ENCODE results near the gene PML. TPM values are rescaled to one million over a fixed set of nuclear protein-coding genes. Genes with fewer than 3 reads are reported as not detected.

The PML gene
- total RNA-seq, 1 donor from 2014 or later: 19.1 TPM

DNA sequence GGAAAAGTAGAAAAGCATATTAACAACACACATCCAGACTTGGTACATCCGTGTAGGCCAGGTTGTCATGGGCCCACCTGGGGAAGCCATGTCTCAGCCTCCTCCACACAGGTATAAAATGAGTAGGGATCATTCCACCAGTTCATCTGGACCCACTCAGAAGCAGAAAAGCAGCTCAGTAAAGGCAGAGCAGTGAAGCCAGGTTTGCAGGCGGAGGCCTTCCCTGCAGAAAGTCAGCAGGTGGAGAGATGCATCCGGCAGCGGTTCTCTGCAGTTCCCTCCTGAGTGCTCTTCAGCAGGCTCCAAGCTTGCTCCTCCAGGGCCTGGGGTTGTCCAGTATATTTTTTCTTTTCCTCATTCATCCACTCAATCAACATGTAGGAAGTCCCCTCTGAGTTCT, 46.1 kb upstream of the PML start:
- H3K27ac ChIP-seq (replicated peaks): no peak overlapping the region
- DNase-seq: no peak
- no peak overlapping the region for H3K4me3 ChIP-seq
- peaks cover 44% of the 10 kb centered on the region for H3K4me1 ChIP-seq
- H3K36me3 ChIP-seq: peaks cover 14% of the 10 kb centered on the region
- no peaks in the 10 kb centered on the region for H3K27me3 ChIP-seq (ENCODE audit: low read depth)
- intact Hi-C loops (cut with micrococcal nuclease): no loop called here
- no peaks in the 10 kb centered on the region for H3K9me3 ChIP-seq (replicated peaks)
- no peak for TF ChIP-seq CTCF (IDR thresholded peaks at IDR 0.05; ENCODE audit: borderline replicate concordance)

DNA sequence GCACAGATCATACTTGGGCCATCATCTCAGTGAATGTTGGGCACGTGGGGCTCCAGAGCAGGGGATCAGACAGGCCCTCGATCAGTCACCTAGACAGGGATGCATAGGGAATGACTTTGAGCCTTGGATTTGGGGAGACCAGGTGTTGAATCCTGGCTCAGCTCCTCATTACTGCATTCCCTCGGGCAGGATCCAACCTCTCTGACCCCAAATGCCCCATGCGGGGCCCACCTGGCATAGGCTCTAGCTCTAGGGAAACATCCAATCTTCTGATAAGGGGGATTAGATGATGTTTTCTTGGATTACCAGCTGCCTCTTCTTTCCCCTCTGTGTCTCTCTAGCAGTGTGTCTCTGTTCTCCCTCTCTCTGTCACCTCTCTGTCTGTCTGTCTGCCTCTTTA, 45.5 kb upstream of the PML start:
- peaks cover 14% of the 10 kb centered on the region for H3K36me3 ChIP-seq
- no peak for TF ChIP-seq CTCF (IDR thresholded peaks at IDR 0.05; ENCODE audit: borderline replicate concordance)
- no peak for DNase-seq
- no peaks in the 10 kb centered on the region for H3K27me3 ChIP-seq (ENCODE audit: low read depth)
- peaks cover 47% of the 10 kb centered on the region for H3K4me1 ChIP-seq
- H3K27ac ChIP-seq (replicated peaks): no peak overlapping the region
- no peak overlapping the region for H3K4me3 ChIP-seq
- H3K9me3 ChIP-seq (replicated peaks): no peaks in the 10 kb centered on the region
- intact Hi-C loops (cut with micrococcal nuclease): no loop called here

- Histone ChIP-seq H3K4me3 (no peak overlapping the region), H3K27ac (replicated peaks) (no peak overlapping the region), H3K36me3 (peaks cover 14% of the 10 kb centered on the region), H3K4me1 (peaks cover 47% of the 10 kb centered on the region), H3K9me3 (replicated peaks) (no peaks in the 10 kb centered on the region), H3K27me3 (ENCODE audit: low read depth) (no peaks in the 10 kb centered on the region)
- intact Hi-C loops (cut with micrococcal nuclease): no loop called here
- TF ChIP-seq CTCF (IDR thresholded peaks at IDR 0.05; ENCODE audit: borderline replicate concordance): no peak
- DNase-seq: no peak
Measured at GRCh38 chr15:73949496-73949895, 45.0 kb upstream of the PML start.

- DNase-seq: no peak
- H3K36me3 ChIP-seq: peaks cover 14% of the 10 kb centered on the region
- H3K4me3 ChIP-seq: no peak overlapping the region
- peaks cover 43% of the 10 kb centered on the region for H3K4me1 ChIP-seq
- no peaks in the 10 kb centered on the region for H3K9me3 ChIP-seq (replicated peaks)
- peak overlapping the region; percentile 95 for H3K27ac ChIP-seq (replicated peaks)
- H3K27me3 ChIP-seq (ENCODE audit: low read depth): no peaks in the 10 kb centered on the region
- intact Hi-C loops (cut with micrococcal nuclease): no loop called here
- TF ChIP-seq CTCF (IDR thresholded peaks at IDR 0.05; ENCODE audit: borderline replicate concordance): no peak
Measured at GRCh38 chr15:73950479-73950830, 44.1 kb upstream of the PML start.

DNA sequence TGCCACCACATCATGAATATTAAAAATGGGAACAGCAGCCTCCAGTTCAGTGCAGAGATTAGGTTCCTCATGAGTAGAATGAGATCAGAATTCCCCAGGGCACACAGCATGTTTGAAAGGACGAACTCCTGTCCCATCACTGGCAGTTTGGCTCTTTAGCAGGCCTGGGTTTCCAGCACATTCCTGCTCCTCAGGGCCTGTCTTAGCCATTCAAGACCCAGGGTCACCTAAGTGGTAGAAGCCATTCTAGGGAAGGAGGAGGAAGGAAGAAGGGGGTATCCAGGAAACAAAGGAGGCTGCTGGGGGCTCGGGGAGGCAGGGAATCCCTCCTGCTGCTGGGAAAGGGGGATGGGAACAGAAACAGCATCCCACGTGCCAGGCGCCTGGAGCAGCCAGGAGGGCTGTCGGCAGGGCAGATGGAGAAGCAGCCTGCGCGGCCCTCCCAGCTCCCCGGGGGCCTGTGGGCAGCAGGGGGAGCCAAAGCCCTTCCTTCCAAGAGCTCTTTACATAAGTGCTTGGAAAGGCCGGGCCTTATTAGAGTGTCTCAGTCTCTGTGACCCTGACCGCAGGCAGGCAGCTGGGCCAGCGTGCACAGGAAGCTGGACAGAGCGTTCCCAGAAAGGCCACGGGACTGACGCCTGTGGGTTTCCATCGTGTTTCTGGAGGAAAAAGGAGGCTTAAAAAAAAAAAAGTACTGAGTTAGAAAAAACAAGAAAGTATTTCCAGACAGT, 43.5 kb upstream of the PML start:
- intact Hi-C loops (cut with micrococcal nuclease): no loop called here
- H3K27ac ChIP-seq (replicated peaks): peak overlapping the region; percentile 95
- peak; percentile 88 for TF ChIP-seq CTCF (IDR thresholded peaks at IDR 0.05; ENCODE audit: borderline replicate concordance)
- peaks cover 47% of the 10 kb centered on the region for H3K4me1 ChIP-seq
- DNase-seq: peak; percentile 93
- peaks cover 14% of the 10 kb centered on the region for H3K36me3 ChIP-seq
- no peaks in the 10 kb centered on the region for H3K9me3 ChIP-seq (replicated peaks)
- H3K27me3 ChIP-seq (ENCODE audit: low read depth): no peaks in the 10 kb centered on the region
- no peak overlapping the region for H3K4me3 ChIP-seq
